GM12873 (cell line): ENCODE measurements around the gene OXCT2.

Source experiments
- CTCF ChIP-seq: IDR thresholded peaks from 2 replicates; pipeline ENCODE4 v1.5.1; 2012; ENCODE audit warnings: low read depth, mild to moderate bottlenecking, moderate library complexity, low read length, control low read depth; ENCODE audit not compliant: insufficient read depth; ENCODE audit errors: missing control alignments

Gene OXCT2

GRCh38 chr1:39760074-39761008 lies 10.8 kb downstream of the OXCT2 start:
- no peak for TF ChIP-seq CTCF

- TF ChIP-seq CTCF, result no peak
Observed at GRCh38 chr1:39759436-39759726, 11.8 kb downstream of the OXCT2 start.

- TF ChIP-seq CTCF, result no peak
Observed at GRCh38 chr1:39758556-39759435, 12.4 kb downstream of the OXCT2 start.

GRCh38 chr1:39757501-39757900 lies 13.6 kb downstream of the OXCT2 start:
- no peak for TF ChIP-seq CTCF

GRCh38 chr1:39755965-39756659 lies 15.0 kb downstream of the OXCT2 start:
- TF ChIP-seq CTCF, result no peak

GRCh38 chr1:39754906-39755504 lies 16.1 kb downstream of the OXCT2 start:
- no peak for TF ChIP-seq CTCF

- no peak for TF ChIP-seq CTCF
Observed at GRCh38 chr1:39754026-39754570, 17.1 kb downstream of the OXCT2 start.
